Transverse colon (tissue), 4 donors: ENCODE measurements around the gene TRPT1. TPM values are rescaled to one million over a fixed set of nuclear protein-coding genes. Genes with fewer than 3 reads are reported as not detected.

Experiments
- DNase-seq: peaks from one replicate; pipeline ENCODE4 v3.0.0-alpha.2; 2019
- H3K27ac ChIP-seq, 4 donors: fragments of 200-600 bp; sonication (generic); 2 replicates each; pipeline ENCODE4 v1.5.1; 2016 to 2018; ENCODE audit warnings: inconsistent platforms in 4 of 4
- H3K27me3 ChIP-seq: fragments of 200-600 bp; sonication (generic); 2 replicates; pipeline ENCODE4 v1.5.1; 2017; ENCODE audit warnings: inconsistent platforms
- H3K36me3 ChIP-seq, 4 donors: fragments of 200-600 bp; sonication (generic); 2 replicates each; pipeline ENCODE4 v1.5.1; 2017 to 2019; ENCODE audit warnings: inconsistent platforms in 4 of 4
- H3K4me1 ChIP-seq, 4 donors: fragments of 200-600 bp; sonication (generic); 2 replicates each; pipeline ENCODE4 v1.5.1; 2017 to 2020; ENCODE audit warnings: inconsistent platforms in 4 of 4
- H3K4me3 ChIP-seq, 4 donors: fragments of 200-600 bp; sonication (generic); 1 replicate in 1 of 4; 2 replicates in 3 of 4; pipeline versions ENCODE4 v1.5.1 to v1.6.1; 2017 to 2019; ENCODE audit warnings: inconsistent platforms in 4 of 4
- H3K9me3 ChIP-seq, 2 donors: fragments of 200-600 bp; sonication (generic); 2 replicates each; pipeline ENCODE4 v1.5.1; 2017 to 2019; ENCODE audit warnings: inconsistent platforms in 2 of 2
- CTCF ChIP-seq, 5 experiments: fragments of 200-600 bp in 3 of 5; fragments of 450-650 bp in 2 of 5; sonication (generic) in 3 of 5; IDR thresholded peaks; 1 replicate in 2 of 5; 2 replicates in 3 of 5; pipeline ENCODE4 v1.5.1; 2016 to 2017; ENCODE audit warnings: antibody characterized with exemption in 5 of 5, inconsistent platforms in 3 of 5, mild to moderate bottlenecking in 2 of 5, moderate library complexity in 1 of 5
- EP300 ChIP-seq: sonication (generic); formaldehyde crosslinking; IDR thresholded peaks from one replicate; pipeline ENCODE4 v1.6.1; 2017; ENCODE audit warnings: antibody characterized with exemption, low read depth
- POLR2A ChIP-seq: fragments of 450-650 bp; IDR thresholded peaks from one replicate; pipeline ENCODE4 v1.6.1; 2016; ENCODE audit warnings: antibody characterized with exemption, mild to moderate bottlenecking, moderate library complexity
- POLR2AphosphoS5 ChIP-seq, 3 donors: sonication (generic); formaldehyde crosslinking; IDR thresholded peaks; one replicate each; pipeline ENCODE4 v1.6.1; 2016; ENCODE audit warnings: antibody characterized with exemption in 3 of 3
- WGBS, 2 donors: methylation state at CpG; one replicate each; pipeline ENCODE4 v1.1.5; 2018; ENCODE audit warnings: low coverage in 1 of 2; 5-methylcytosine and 5-hydroxymethylcytosine counted together
- in situ Hi-C, 4 donors: fragments of 200-750 bp; cut with MboI; loops; one replicate each; pipeline versions ENCODE4 v1.15.0 to v1.15.1; 2017; ENCODE audit warnings: low sequenced_read_pairs in 3 of 4, low pct_ligation_motif_present in 1 of 4, low pct_unique_long_range_greater_than_20kb in 1 of 4
- intact Hi-C: fragments of 100-400 bp; cut with DNase I; formaldehyde crosslinking; loops from one replicate; pipeline ENCODE4 v1.15.1; 2023; ENCODE audit warnings: low total_unique reads
- total RNA-seq, 4 donors: library from RNA; depleted of rRNA; stranded (reverse); fragments of >200 nt; gene quantifications; one replicate each; pipeline ENCODE4 v1.1.0, GENCODE V29; 2016

The TRPT1 gene
- total RNA-seq, 4 donors from 2014 or later, result 82.4 to 113 (median 99.1) TPM

GRCh38 chr11:64220798-64221197 is 5.2 kb downstream of the TRPT1 start:
- intact Hi-C loops, result no loop called here
- 82% methylated on average over 5 of the region's 14 CpGs; no CpG with 5 or more reads in 1 of the 2 donors for WGBS, 2 donors
- DNase-seq, result no peak
- no peaks in the 10 kb centered on the region for H3K9me3 ChIP-seq
- H3K4me1 ChIP-seq, result peaks cover 8 to 11% (median 10%) of the 10 kb centered on the region in 4 donors
- no peak overlapping the region for H3K4me3 ChIP-seq
- no peaks in the 10 kb centered on the region for H3K27me3 ChIP-seq
- no peak overlapping the region for H3K27ac ChIP-seq
- in situ Hi-C loops, result no loop called here
- H3K36me3 ChIP-seq, result no peaks in the 10 kb centered on the region
- TF ChIP-seq POLR2A (no peak), CTCF (IDR thresholded peaks at IDR 0.05) (no peak), POLR2AphosphoS5 (IDR thresholded peaks at IDR 0.05) (no peak), EP300 (no peak)

- WGBS, 2 donors, result 95% methylated on average over 13 of the region's 17 CpGs; no CpG with 5 or more reads in 1 of the 2 donors
- Histone ChIP-seq H3K36me3 (peaks cover 0 to 3% (median 0%) of the 10 kb centered on the region in 4 donors), H3K4me3 (no peak overlapping the region), H3K4me1 (peaks cover 5 to 8% (median 6%) of the 10 kb centered on the region in 4 donors), H3K27me3 (no peaks in the 10 kb centered on the region), H3K9me3 (no peaks in the 10 kb centered on the region), H3K27ac (no peak overlapping the region)
- TF ChIP-seq POLR2AphosphoS5 (IDR thresholded peaks at IDR 0.05) (no peak), EP300 (no peak), CTCF (IDR thresholded peaks at IDR 0.05) (no peak), POLR2A (no peak)
- intact Hi-C loops, result no loop called here
- in situ Hi-C loops, result no loop called here
- no peak for DNase-seq
Measured at GRCh38 chr11:64220271-64220670, 5.7 kb downstream of the TRPT1 start.

GRCh38 chr11:64219755-64220154 is 6.2 kb downstream of the TRPT1 start:
- H3K27ac ChIP-seq, result no peak overlapping the region
- H3K9me3 ChIP-seq, result no peaks in the 10 kb centered on the region
- no peak for DNase-seq
- peaks cover 0 to 5% (median 0%) of the 10 kb centered on the region in 4 donors for H3K36me3 ChIP-seq
- peaks cover under 1 to 3% (median 1%) of the 10 kb centered on the region in 4 donors for H3K4me1 ChIP-seq
- intact Hi-C loops (no loop called here), in situ Hi-C loops (no loop called here)
- WGBS, 2 donors, result 88% methylated on average over 10 of the region's 10 CpGs; no CpG with 5 or more reads in 1 of the 2 donors
- H3K27me3 ChIP-seq, result no peaks in the 10 kb centered on the region
- no peak for TF ChIP-seq POLR2AphosphoS5 (IDR thresholded peaks at IDR 0.05)
- no peak for TF ChIP-seq POLR2A
- TF ChIP-seq CTCF (IDR thresholded peaks at IDR 0.05), result no peak
- H3K4me3 ChIP-seq, result no peak overlapping the region

- no peak overlapping the region for H3K27ac ChIP-seq
- no peaks in the 10 kb centered on the region for H3K9me3 ChIP-seq
- no peaks in the 10 kb centered on the region for H3K4me1 ChIP-seq
- no peaks in the 10 kb centered on the region for H3K27me3 ChIP-seq
- no peak for DNase-seq
- 93% methylated on average over 6 of the region's 7 CpGs; no CpG with 5 or more reads in 1 of the 2 donors for WGBS, 2 donors
- no peak overlapping the region for H3K4me3 ChIP-seq
- in situ Hi-C loops, result no loop called here
- H3K36me3 ChIP-seq, result peaks cover 0 to 5% (median 0%) of the 10 kb centered on the region in 4 donors
- TF ChIP-seq POLR2AphosphoS5 (IDR thresholded peaks at IDR 0.05) (no peak), POLR2A (no peak), CTCF (IDR thresholded peaks at IDR 0.05) (no peak), EP300 (no peak)
- intact Hi-C loops, result no loop called here
Measured at GRCh38 chr11:64219354-64219684, 6.7 kb downstream of the TRPT1 start.
